GM12874 (cell line): Measurements from ENCODE around the gene SHPK.

Source experiments
- TF ChIP-seq, protein P1 (sequence below): IDR thresholded peaks from 2 replicates; pipeline ENCODE4 v1.5.1; 2011; ENCODE audit warnings: low read depth, mild to moderate bottlenecking, control low read depth, low read length, moderate library complexity; ENCODE audit not compliant: insufficient read depth

Gene SHPK

GRCh38 chr17:3636908-3637373, 891 bp upstream of the SHPK start:
- TF ChIP-seq, protein P1, sequence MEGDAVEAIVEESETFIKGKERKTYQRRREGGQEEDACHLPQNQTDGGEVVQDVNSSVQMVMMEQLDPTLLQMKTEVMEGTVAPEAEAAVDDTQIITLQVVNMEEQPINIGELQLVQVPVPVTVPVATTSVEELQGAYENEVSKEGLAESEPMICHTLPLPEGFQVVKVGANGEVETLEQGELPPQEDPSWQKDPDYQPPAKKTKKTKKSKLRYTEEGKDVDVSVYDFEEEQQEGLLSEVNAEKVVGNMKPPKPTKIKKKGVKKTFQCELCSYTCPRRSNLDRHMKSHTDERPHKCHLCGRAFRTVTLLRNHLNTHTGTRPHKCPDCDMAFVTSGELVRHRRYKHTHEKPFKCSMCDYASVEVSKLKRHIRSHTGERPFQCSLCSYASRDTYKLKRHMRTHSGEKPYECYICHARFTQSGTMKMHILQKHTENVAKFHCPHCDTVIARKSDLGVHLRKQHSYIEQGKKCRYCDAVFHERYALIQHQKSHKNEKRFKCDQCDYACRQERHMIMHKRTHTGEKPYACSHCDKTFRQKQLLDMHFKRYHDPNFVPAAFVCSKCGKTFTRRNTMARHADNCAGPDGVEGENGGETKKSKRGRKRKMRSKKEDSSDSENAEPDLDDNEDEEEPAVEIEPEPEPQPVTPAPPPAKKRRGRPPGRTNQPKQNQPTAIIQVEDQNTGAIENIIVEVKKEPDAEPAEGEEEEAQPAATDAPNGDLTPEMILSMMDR: no peak

- TF ChIP-seq, protein P1: 0 out of 2 replicates have a peak, but pooled peaks have one; percentile 7
Observed at GRCh38 chr17:3635474-3636153, 436 bp downstream of the SHPK start.

GRCh38 chr17:3632287-3632686, 3.8 kb downstream of the SHPK start:
- TF ChIP-seq, protein P1: no peak

DNA sequence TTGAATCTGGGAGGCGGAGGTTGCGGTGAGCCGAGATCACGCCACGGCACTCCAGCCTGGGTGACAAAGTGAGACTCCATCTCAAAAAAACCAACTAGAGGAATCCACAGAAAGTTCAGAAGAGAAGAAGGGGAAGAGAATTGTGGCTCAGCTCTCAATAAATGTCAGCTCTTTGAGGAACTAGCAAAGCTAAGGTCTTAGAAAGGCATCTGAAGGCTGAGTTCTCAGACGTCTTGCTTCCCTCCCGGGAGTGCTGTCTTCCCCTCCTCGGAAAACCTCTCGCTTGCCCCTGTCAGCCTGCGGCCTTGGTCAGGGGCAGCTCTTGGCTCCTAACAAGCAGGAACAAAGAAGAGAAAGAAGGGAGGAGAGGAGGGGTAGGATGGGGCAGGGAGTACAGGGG, 5.3 kb downstream of the SHPK start:
- TF ChIP-seq, protein P1: no peak

DNA sequence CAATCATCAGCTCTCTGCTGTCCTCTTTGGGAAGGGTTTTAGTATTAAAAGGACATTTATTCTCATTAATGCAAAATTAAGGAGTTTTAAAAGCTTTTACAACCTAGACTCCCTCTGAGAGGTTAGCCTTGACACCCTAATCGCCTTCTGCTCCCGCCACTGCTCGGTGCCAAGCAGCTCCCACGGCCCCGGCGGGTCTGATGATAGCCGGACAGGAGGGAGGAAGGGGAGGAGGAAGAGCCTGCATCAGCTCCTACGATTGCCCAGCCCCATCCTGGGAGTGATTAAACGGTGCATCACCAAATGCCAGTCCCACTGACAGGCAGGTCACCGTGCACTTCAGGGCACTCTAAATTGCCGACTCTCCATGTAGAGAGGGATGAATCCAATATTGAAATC, 8.3 kb downstream of the SHPK start:
- TF ChIP-seq, protein P1: no peak

- TF ChIP-seq, protein P1: no peak
Observed at GRCh38 chr17:3626831-3627768, 8.9 kb downstream of the SHPK start.

GRCh38 chr17:3622977-3623594, 13.0 kb downstream of the SHPK start:
- TF ChIP-seq, protein P1: no peak
